SK-N-SH (cell line): ENCODE results near the gene ZFP62. TPM values are rescaled to one million over a fixed set of nuclear protein-coding genes. Genes with fewer than 3 reads are reported as not detected.

ENCODE experiments used
- CTCF ChIA-PET: fragments of 300-600, 350-600 bp; formaldehyde crosslinking; extraction: SDS; loops from one replicate; lab custom pipeline; 2021; lab: Yijun Ruan, JAX
- POLR2A ChIA-PET: fragments of 350-600 bp; sonication (Branson Sonifier 250); formaldehyde crosslinking; extraction: SDS; loops from one replicate; lab custom pipeline; 2020; ENCODE audit warnings: antibody characterized with exemption, inconsistent platforms; lab: Yijun Ruan, JAX
- DNase-seq: peaks from one replicate; pipeline ENCODE4 v3.0.0; 2012
- H2AFZ ChIP-seq: fragments of 200-600 bp; sonication (generic); 2 replicates; pipeline ENCODE4 v1.8.1; 2016; ENCODE audit warnings: antibody characterized with exemption, mild to moderate bottlenecking, low read depth
- H3F3A ChIP-seq: fragments of 200-600 bp; sonication (generic); replicated peaks from 2 replicates; pipeline ENCODE3; 2016; ENCODE audit warnings: antibody characterized with exemption, mild to moderate bottlenecking; ENCODE audit not compliant: insufficient read depth
- H3K27ac ChIP-seq, 2 experiments: fragments of 200-500 bp in 1 of 2; fragments of 200-600 bp in 1 of 2; sonication (Bioruptor generic) in 1 of 2; sonication (generic), shearing (Covaris generic) in 1 of 2; 2 replicates each; pipeline versions ENCODE4 v1.5.1 to v1.6.1; 2014 to 2016; ENCODE audit warnings: low read depth in 2 of 2, inconsistent platforms in 1 of 2, low read length in 1 of 2, mild to moderate bottlenecking in 1 of 2, mixed read lengths in 1 of 2
- H3K27me3 ChIP-seq: fragments of 200-600 bp; sonication (generic), shearing (Covaris generic); 2 replicates; pipeline ENCODE4 v1.6.1; 2016; ENCODE audit warnings: mixed run types; ENCODE audit not compliant: insufficient read depth
- H3K36me3 ChIP-seq, 2 experiments: fragments of 200-500 bp in 1 of 2; fragments of 200-600 bp in 1 of 2; sonication (Bioruptor generic) in 1 of 2; sonication (generic) in 1 of 2; replicated peaks in 1 of 2; 2 replicates each; pipeline versions ENCODE3 to v1.5.1; 2014 to 2016; ENCODE audit warnings: low read length in 1 of 2, mild to moderate bottlenecking in 1 of 2; ENCODE audit not compliant: insufficient read depth in 2 of 2, control insufficient read depth in 1 of 2
- H3K4me1 ChIP-seq, 2 experiments: fragments of 200-500 bp in 1 of 2; fragments of 200-600 bp in 1 of 2; sonication (Bioruptor generic) in 1 of 2; sonication (generic), shearing (Covaris generic) in 1 of 2; 2 replicates each; pipeline versions ENCODE4 v1.5.1 to v1.6.1; 2014 to 2016; ENCODE audit warnings: low read depth in 1 of 2, low read length in 1 of 2, mixed run types in 1 of 2; ENCODE audit not compliant: insufficient read depth in 2 of 2, control insufficient read depth in 1 of 2
- H3K4me2 ChIP-seq: fragments of 200-600 bp; sonication (generic), shearing (Covaris generic); 2 replicates; pipeline ENCODE4 v1.6.1; 2017; ENCODE audit warnings: mixed run types
- H3K4me3 ChIP-seq, 2 experiments: fragments of 200-500 bp in 1 of 2; fragments of 200-600 bp in 1 of 2; sonication (Bioruptor generic) in 1 of 2; sonication (generic), shearing (Covaris generic) in 1 of 2; 2 replicates each; pipeline versions ENCODE4 v1.5.1 to v1.8.1; 2014 to 2016; ENCODE audit warnings: low read depth in 2 of 2, inconsistent platforms in 1 of 2, low read length in 1 of 2, mild to moderate bottlenecking in 1 of 2, mixed read lengths in 1 of 2, moderate library complexity in 1 of 2
- H3K79me2 ChIP-seq: fragments of 200-600 bp; sonication (generic); 2 replicates; pipeline ENCODE4 v1.8.1; 2017; ENCODE audit warnings: mild to moderate bottlenecking; ENCODE audit not compliant: insufficient read depth
- H3K9ac ChIP-seq: fragments of 200-600 bp; sonication (generic); 2 replicates; pipeline ENCODE4 v1.6.1; 2017; ENCODE audit warnings: mixed run types
- H3K9me2 ChIP-seq: fragments of 200-600 bp; sonication (generic); 2 replicates; pipeline ENCODE4 v1.6.1; 2017; ENCODE audit warnings: mixed run types
- H3K9me3 ChIP-seq: fragments of 200-600 bp; sonication (generic); 2 replicates; pipeline ENCODE4 v1.6.1; 2017; ENCODE audit warnings: mixed run types, mild to moderate bottlenecking, moderate library complexity
- H4K20me1 ChIP-seq: fragments of 200-600 bp; sonication (generic); 2 replicates; pipeline ENCODE4 v1.6.1; 2017; ENCODE audit warnings: mild to moderate bottlenecking, mixed run types; ENCODE audit not compliant: insufficient read depth
- CTCF ChIP-seq: fragments of 200-600 bp; sonication (generic); IDR thresholded peaks from 2 replicates; pipeline ENCODE4 v1.6.1; 2017; ENCODE audit warnings: antibody characterized with exemption, mild to moderate bottlenecking, moderate library complexity
- ELF1 ChIP-seq: IDR thresholded peaks from 2 replicates; pipeline ENCODE4 v1.4.0; 2012
- EP300 ChIP-seq, 2 experiments: IDR thresholded peaks; 2 replicates each; pipeline versions ENCODE4 v1.4.0 to v1.6.1; 2012; ENCODE audit warnings: borderline replicate concordance in 1 of 2, low read depth in 1 of 2, low read length in 1 of 2
- FOXM1 ChIP-seq: IDR thresholded peaks from 2 replicates; pipeline ENCODE4 v1.4.0; 2012; ENCODE audit warnings: low read depth, mild to moderate bottlenecking
- GATA2 ChIP-seq: sonication (generic); formaldehyde crosslinking; IDR thresholded peaks from 2 replicates; pipeline ENCODE4 v1.5.0; 2020; ENCODE audit warnings: mild to moderate bottlenecking, missing genetic modification reagents
- MAX ChIP-seq: IDR thresholded peaks from 2 replicates; pipeline ENCODE4 v1.4.0; 2012; ENCODE audit warnings: low read depth
- NRF1 ChIP-seq: IDR thresholded peaks from 2 replicates; pipeline ENCODE4 v1.6.1; 2012; ENCODE audit warnings: low read depth, mild to moderate bottlenecking, low read length
- RAD21 ChIP-seq: IDR thresholded peaks from 2 replicates; pipeline ENCODE4 v1.6.1; 2012; ENCODE audit warnings: mild to moderate bottlenecking, low read length
- RCOR1 ChIP-seq: fragments of 150-350 bp; IDR thresholded peaks from 2 replicates; pipeline ENCODE4 v1.6.1; 2017; ENCODE audit warnings: antibody characterized with exemption, low read length
- RFX5 ChIP-seq: IDR thresholded peaks from 2 replicates; pipeline ENCODE4 v1.6.1; 2012; ENCODE audit warnings: mild to moderate bottlenecking, improper control_type of control experiment, low read length
- SIN3A ChIP-seq: IDR thresholded peaks from 2 replicates; pipeline ENCODE4 v1.6.1; 2012; ENCODE audit warnings: low read depth, mild to moderate bottlenecking, low read length, moderate library complexity, borderline replicate concordance
- TEAD4 ChIP-seq: IDR thresholded peaks from 2 replicates; pipeline ENCODE4 v1.4.0; 2012; ENCODE audit warnings: mild to moderate bottlenecking, borderline replicate concordance; ENCODE audit not compliant: insufficient read depth
- USF2 ChIP-seq: fragments of 150-350 bp; IDR thresholded peaks from 2 replicates; pipeline ENCODE4 v1.6.1; 2017; ENCODE audit warnings: antibody characterized with exemption, low read length, low read depth, borderline replicate concordance
- YY1 ChIP-seq: IDR thresholded peaks from 2 replicates; pipeline ENCODE4 v1.4.0; 2012; ENCODE audit warnings: low read depth, mild to moderate bottlenecking
- ZBTB33 ChIP-seq: IDR thresholded peaks from 2 replicates; pipeline ENCODE4 v1.4.0; 2012; ENCODE audit warnings: low read depth, borderline replicate concordance
- WGBS: methylation state at CpG from one replicate; pipeline ENCODE4 v1.1.6; 2017; ENCODE audit warnings: low lambda C conversion rate; 5-methylcytosine and 5-hydroxymethylcytosine counted together
- polyA plus RNA-seq, 3 experiments: library from polyadenylated mRNA; depleted of rRNA; stranded (reverse); fragments of >200 nt; gene quantifications; 2 replicates each; pipeline ENCODE4 v1.2.3, GENCODE V29; 2012
- small RNA-seq, 7 experiments: library from RNA; depleted of rRNA; stranded (forward); fragments of <200 nt; gene quantifications; one replicate each; pipeline ENCODE3, GENCODE V24; 2012

ZFP62 gene
- polyA plus RNA-seq, 1 of the 3 experiments (the other 2 are of a cell fraction) = 6.0 TPM

DNA sequence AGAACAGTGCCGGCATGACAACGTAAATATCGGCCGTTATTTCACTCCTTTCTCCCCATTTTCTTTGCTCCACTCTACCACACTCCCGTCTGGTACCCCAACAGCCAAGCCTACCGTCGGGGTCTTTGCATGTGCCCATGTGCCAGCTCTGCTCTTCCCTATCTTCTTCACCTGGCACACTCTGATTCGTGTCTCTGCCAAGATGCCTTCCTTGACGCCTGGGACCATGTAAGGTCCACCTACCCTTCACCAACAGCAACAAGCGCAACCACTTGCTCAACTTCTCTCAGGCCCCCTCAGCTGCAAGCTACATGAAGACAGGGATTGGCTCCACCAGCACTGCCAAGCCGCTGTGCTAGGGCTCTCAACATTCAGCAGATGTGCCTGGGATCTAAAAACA is 62.9 kb downstream of the ZFP62 start:
- 97% methylated on average over 11 of the region's 11 CpGs for WGBS
- no peaks in the 10 kb centered on the region for H3K27me3 ChIP-seq
- H3F3A ChIP-seq = no peaks in the 10 kb centered on the region
- no peaks in the 10 kb centered on the region for H3K9me3 ChIP-seq
- no peak overlapping the region for H3K27ac ChIP-seq
- POLR2A ChIA-PET = no interaction called here
- peaks cover 22 to 27% of the 10 kb centered on the region in 2 experiments; a peak in 3 of 4 replicates for H3K4me1 ChIP-seq
- TF ChIP-seq TEAD4 (no peak), RFX5 (no peak), RAD21 (no peak), CTCF (no peak), MAX (no peak), RCOR1 (no peak), ZBTB33 (no peak), EP300 (IDR thresholded peaks at IDR 0.05; ENCODE audit: borderline replicate concordance in 1 of 2, low read depth in 1 of 2, low read length in 1 of 2) (no peak), NRF1 (no peak), SIN3A (no peak), YY1 (no peak), USF2 (no peak), FOXM1 (no peak), GATA2 (no peak), ELF1 (no peak)
- no peak overlapping the region for H3K9ac ChIP-seq
- no peak for DNase-seq
- H3K79me2 ChIP-seq = peaks cover 93% of the 10 kb centered on the region
- H3K9me2 ChIP-seq = no peaks in the 10 kb centered on the region
- H3K4me3 ChIP-seq = no peak overlapping the region
- peak overlapping the region; percentile 16; the same call in 1 of the 2 replicates for H3K4me2 ChIP-seq
- peaks cover 19 to 26% of the 10 kb centered on the region in 2 experiments for H3K36me3 ChIP-seq
- peaks cover 86% of the 10 kb centered on the region for H4K20me1 ChIP-seq
- CTCF ChIA-PET = interaction anchor here (0.6 to 4.5 kb wide), 4 partner anchors 13 to 402 kb away, joined by 3 to 39 read pairs (median 3); no protein-coding TSS in a partner anchor
- H2AFZ ChIP-seq = no peak overlapping the region

Small RNAs within 50 kb of the gene (small RNA-seq; reads per million reads assigned to genes)
- gene RF00019 = 0 reads per million in 7 experiments

Other genes with a start within 250 kb of the ZFP62 start
- gene FLT4, start 211.7 kb downstream of the ZFP62 start, polyA plus RNA-seq (2012; rRNA removed) = 0.02 and 0.05 TPM in 2 replicates
- not detected in 2 replicates for gene OR2Y1, start 121.2 kb downstream of the ZFP62 start, polyA plus RNA-seq (2012; rRNA removed)
- gene MGAT1, start 58.5 kb downstream of the ZFP62 start, polyA plus RNA-seq (2012; rRNA removed) = 47.3 and 55.8 TPM in 2 replicates
- gene BTNL8, start 37.9 kb upstream of the ZFP62 start, polyA plus RNA-seq (2012; rRNA removed) = not detected in 2 replicates
- gene BTNL3, start 127.6 kb upstream of the ZFP62 start, polyA plus RNA-seq (2012; rRNA removed) = not detected in 2 replicates
- gene BTNL9, start 179.0 kb upstream of the ZFP62 start, polyA plus RNA-seq (2012; rRNA removed) = not detected in 2 replicates